Left ventricle myocardium inferior (tissue), 1 donor: Measurements from ENCODE around the gene DOK3. TPM values are rescaled to one million over a fixed set of nuclear protein-coding genes. Genes with fewer than 3 reads are reported as not detected.

Source experiments
- DNase-seq: peaks from one replicate; pipeline ENCODE4 v3.0.0-alpha.2; 2020
- H3K27ac ChIP-seq: fragments of 200-600 bp; replicated peaks from 2 replicates; pipeline ENCODE4 v1.8.0; 2021
- H3K27me3 ChIP-seq: fragments of 200-600 bp; 2 replicates; pipeline ENCODE4 v1.8.0; 2021; ENCODE audit warnings: low read depth
- H3K36me3 ChIP-seq: fragments of 200-600 bp; 2 replicates; pipeline ENCODE4 v1.8.0; 2021
- H3K4me1 ChIP-seq: fragments of 200-600 bp; 2 replicates; pipeline ENCODE4 v1.8.0; 2021
- H3K4me3 ChIP-seq: fragments of 200-600 bp; 2 replicates; pipeline ENCODE4 v1.8.0; 2021; ENCODE audit warnings: mild to moderate bottlenecking, moderate library complexity
- H3K9me3 ChIP-seq: fragments of 200-600 bp; replicated peaks from 2 replicates; pipeline ENCODE4 v1.8.0; 2021
- CTCF ChIP-seq: fragments of 200-600 bp; IDR thresholded peaks from 2 replicates; pipeline ENCODE4 v1.8.0; 2021; ENCODE audit warnings: antibody characterized with exemption, mild to moderate bottlenecking, borderline replicate concordance
- intact Hi-C: fragments of 100-400 bp; cut with micrococcal nuclease; formaldehyde crosslinking; loops from one replicate; pipeline ENCODE4 v1.11.0; 2022
- long read RNA-seq: library from polyadenylated mRNA; unstranded; transcript quantifications from one replicate; pipeline ENCODE4 v2.0.0, GENCODE V29; 2021
- total RNA-seq: library from RNA; stranded (reverse); fragmentation: NEBNext Ultra II Directional; extraction: Animal tissue kit (Norgen Biotek cat#: 25700); gene quantifications from one replicate; pipeline ENCODE4 v1.2.1, GENCODE V29; 2021
- donor health status: DM: no; HTN: yes; CAD: no; lungs with severe emphysema.

DOK3 gene
- 3.3 TPM for total RNA-seq
- long read RNA-seq, partial matches to known transcripts = 1 of 2 reads
- long read RNA-seq, other reads (novel, unspliced or antisense) = 0 of 2 reads

GRCh38 chr5:177509381-177509951 lies at the start of gene DOK3:
DOK3 (minus strand) TSS chr5:177509826; CDS start chr5:177509540, 286 bp downstream.
- H3K36me3 ChIP-seq = peaks cover 39% of the 10 kb centered on the region
- H3K27ac ChIP-seq = peak within 1 kb of the TSS; percentile 56
- H3K4me3 ChIP-seq = peak within 1 kb of the TSS; percentile 54
- peaks cover 15% of the 10 kb centered on the region for H3K4me1 ChIP-seq
- intact Hi-C loops = no loop called here
- no peaks in the 10 kb centered on the region for H3K9me3 ChIP-seq
- H3K27me3 ChIP-seq = no peaks in the 10 kb centered on the region
- no peak for TF ChIP-seq CTCF
- peak; percentile 56 for DNase-seq

- Histone ChIP-seq H3K27ac (no peak overlapping the region), H3K9me3 (no peaks in the 10 kb centered on the region), H3K27me3 (no peaks in the 10 kb centered on the region), H3K36me3 (no peaks in the 10 kb centered on the region), H3K4me1 (peaks cover 21% of the 10 kb centered on the region), H3K4me3 (no peak overlapping the region)
- intact Hi-C loops = no loop called here
- no peak for DNase-seq
- no peak for TF ChIP-seq CTCF
Observed at GRCh38 chr5:177557796-177558195, 48.2 kb upstream of the DOK3 start.

GRCh38 chr5:177557041-177557647 lies 47.5 kb upstream of the DOK3 start:
- Histone ChIP-seq H3K9me3 (no peaks in the 10 kb centered on the region), H3K4me1 (peaks cover 27% of the 10 kb centered on the region), H3K36me3 (peaks cover 2% of the 10 kb centered on the region), H3K4me3 (no peak overlapping the region), H3K27ac (no peak overlapping the region), H3K27me3 (no peaks in the 10 kb centered on the region)
- intact Hi-C loops = no loop called here
- no peak for DNase-seq
- no peak for TF ChIP-seq CTCF

GRCh38 chr5:177555665-177556064 lies 46.0 kb upstream of the DOK3 start:
- DNase-seq = no peak
- H3K27ac ChIP-seq = peak overlapping the region; percentile 83
- peaks cover 33% of the 10 kb centered on the region for H3K4me1 ChIP-seq
- H3K9me3 ChIP-seq = no peaks in the 10 kb centered on the region
- H3K27me3 ChIP-seq = no peaks in the 10 kb centered on the region
- peaks cover 15% of the 10 kb centered on the region for H3K36me3 ChIP-seq
- no peak for TF ChIP-seq CTCF
- intact Hi-C loops = no loop called here
- H3K4me3 ChIP-seq = no peak overlapping the region

- H3K27ac ChIP-seq = peak overlapping the region; percentile 83
- H3K27me3 ChIP-seq = no peaks in the 10 kb centered on the region
- H3K36me3 ChIP-seq = peaks cover 17% of the 10 kb centered on the region
- no peaks in the 10 kb centered on the region for H3K9me3 ChIP-seq
- DNase-seq = no peak
- intact Hi-C loops = no loop called here
- peaks cover 37% of the 10 kb centered on the region for H3K4me1 ChIP-seq
- TF ChIP-seq CTCF = no peak
- H3K4me3 ChIP-seq = peak overlapping the region; percentile 92
Observed at GRCh38 chr5:177555228-177555627, 45.6 kb upstream of the DOK3 start.
